Sciatic nerve (tissue), 2 donors: ENCODE results near the gene PCSK1. TPM values are rescaled to one million over a fixed set of nuclear protein-coding genes. Genes with fewer than 3 reads are reported as not detected.
"Not testable (repeated sequence)": the region's sequence is repeated elsewhere in the genome, so short reads cannot be mapped to it uniquely, and the experiment has no call there.

Experiments used
- ATAC-seq: fragments of 200-7000 bp; cut with Tn5 transposase; one replicate; pipeline ENCODE4 v1.9.1; 2020; ENCODE audit warnings: mild to moderate bottlenecking, moderate library complexity
- DNase-seq: peaks from one replicate; pipeline ENCODE4 v3.0.0-alpha.2; 2020; ENCODE audit warnings: low spot score
- intact Hi-C: fragments of 100-400 bp; cut with DNase I; formaldehyde crosslinking; loops from one replicate; pipeline ENCODE4 v1.14.2; 2022
- total RNA-seq: library from RNA; stranded (reverse); fragmentation: NEBNext Ultra II Directional; extraction: Animal tissue kit (Norgen Biotek cat#: 25700); gene quantifications from one replicate; pipeline ENCODE4 v1.2.1, GENCODE V29; 2021
- donor health status: DM: no; HTN: no; CAD: no.
- donor health status: DM: no; HTN: no; CAD: no.

The PCSK1 gene
- total RNA-seq, 1 donor from 2014 or later = 0.09 TPM

DNA sequence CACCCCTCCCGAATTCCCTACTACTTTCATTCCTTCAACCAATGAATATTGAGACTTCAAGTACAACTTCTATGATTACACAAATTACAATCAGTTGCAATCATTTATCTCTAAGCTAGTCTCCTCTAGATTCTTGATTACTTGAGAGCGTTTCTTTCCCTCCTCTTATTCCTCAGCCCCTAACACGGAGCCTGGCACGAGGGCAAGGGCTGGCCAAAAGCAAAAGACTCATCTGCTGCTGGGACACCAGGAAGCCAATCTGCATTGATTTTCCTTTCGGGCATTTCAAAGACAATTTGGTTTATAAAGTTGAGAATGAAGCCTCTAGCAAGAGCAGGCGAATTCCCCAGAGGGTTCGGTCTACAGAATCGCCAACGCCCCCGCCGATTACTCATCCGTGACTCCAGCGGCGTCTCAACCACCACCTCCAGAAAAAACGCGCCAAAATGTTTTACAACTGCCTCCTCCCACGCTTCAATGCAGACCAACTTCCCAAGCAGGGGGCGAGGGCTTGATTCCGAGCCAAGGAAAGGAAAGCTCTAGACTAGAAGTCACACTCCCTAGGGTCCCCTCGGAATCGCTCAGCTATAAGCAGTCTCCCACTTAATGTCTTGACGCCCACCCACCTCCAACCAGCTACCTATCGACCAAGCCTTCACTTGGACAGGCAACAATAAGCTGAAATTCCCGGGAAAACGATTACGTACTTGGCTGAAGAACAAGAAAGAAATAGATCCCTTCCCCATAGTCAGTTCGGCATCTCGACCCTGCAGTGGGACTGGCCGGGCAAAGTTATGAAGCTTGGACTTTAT is 1.5 kb downstream of the PCSK1 start:
- ATAC-seq (no peak), DNase-seq (no peak)
- intact Hi-C loops = no loop called here

- DNase-seq (no peak), ATAC-seq (no peak)
- intact Hi-C loops = no loop called here
These were observed 5.2 kb downstream of the PCSK1 start for GRCh38 chr5:96427824-96428223.

DNA sequence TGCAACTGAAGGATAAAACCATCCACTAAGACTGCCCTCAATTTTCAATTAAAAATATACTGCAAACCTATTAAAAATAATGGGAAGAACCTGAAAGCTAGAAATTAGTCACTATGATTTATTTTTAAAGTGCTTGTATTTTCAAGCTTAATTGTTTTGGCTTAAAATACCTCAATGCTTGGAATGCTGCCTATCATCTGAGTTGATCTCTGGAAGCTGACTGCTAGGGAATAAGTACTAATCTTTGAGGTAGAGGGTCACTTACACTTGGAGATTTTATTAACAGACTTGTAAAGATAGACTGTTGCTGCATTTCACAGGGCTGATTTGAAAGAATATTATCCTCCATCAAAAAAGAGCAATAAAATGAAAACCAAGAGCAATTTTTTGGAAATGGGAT is 6.2 kb downstream of the PCSK1 start:
- ATAC-seq (no peak), DNase-seq (no peak)
- intact Hi-C loops = no loop called here

- ATAC-seq = no peak
- intact Hi-C loops = no loop called here
- DNase-seq = no peak
These were observed 7.6 kb downstream of the PCSK1 start for GRCh38 chr5:96425443-96425842.

DNA sequence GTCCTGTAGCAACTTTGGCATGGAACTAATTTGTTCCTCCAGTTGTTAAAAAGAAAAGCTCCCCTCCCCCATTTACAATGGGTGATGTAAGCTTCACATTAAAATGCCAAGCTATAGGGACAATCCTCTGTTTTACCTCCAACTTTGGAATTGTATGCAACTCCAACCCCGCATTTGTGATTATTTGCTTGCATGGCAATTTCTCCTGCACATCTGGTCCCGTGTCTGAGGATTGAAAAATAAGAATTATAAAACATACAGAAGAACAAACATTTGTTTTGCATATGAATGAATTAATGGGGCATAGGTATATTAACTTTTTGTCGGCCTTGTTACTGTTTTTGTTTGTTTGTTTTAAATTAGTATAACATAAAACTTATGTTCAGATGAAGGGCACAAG is 17.2 kb downstream of the PCSK1 start:
- intact Hi-C loops = no loop called here

DNA sequence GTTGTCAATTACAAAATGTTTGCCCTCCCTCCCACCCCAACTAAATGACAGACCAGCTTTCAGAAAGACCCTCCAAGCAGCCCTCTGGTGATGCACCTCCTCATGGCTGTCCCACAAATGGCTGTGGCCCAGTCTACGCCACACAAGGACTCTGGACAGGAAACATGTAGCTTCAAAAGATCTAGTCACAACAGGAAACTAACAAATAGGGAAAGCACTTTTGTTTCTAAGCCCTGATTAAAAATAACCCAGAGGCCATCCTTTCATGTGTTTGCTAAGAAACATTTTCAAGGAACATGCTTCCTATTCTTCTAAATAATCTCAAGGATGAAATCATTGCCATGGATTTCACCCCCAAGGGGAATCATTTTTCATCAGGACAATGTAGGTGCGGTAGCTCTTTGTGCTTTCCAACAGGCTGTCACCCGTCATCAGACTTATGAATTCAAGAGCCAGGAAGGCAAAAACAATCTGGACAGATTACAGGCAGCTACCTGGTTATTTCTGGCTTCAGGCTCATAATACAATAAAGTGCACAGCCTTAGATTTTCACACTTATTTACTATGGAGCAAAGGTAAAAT is 20.1 kb downstream of the PCSK1 start:
- no peak for DNase-seq
- intact Hi-C loops = no loop called here
- ATAC-seq = no peak

More for the DNA sequence above, 17.2 kb downstream of the PCSK1 start:
- DNase-seq (no peak), ATAC-seq (no peak)

- intact Hi-C loops = no loop called here
- ATAC-seq (no peak), DNase-seq (no peak)
These were observed 23.0 kb downstream of the PCSK1 start for GRCh38 chr5:96410013-96410412.

DNA sequence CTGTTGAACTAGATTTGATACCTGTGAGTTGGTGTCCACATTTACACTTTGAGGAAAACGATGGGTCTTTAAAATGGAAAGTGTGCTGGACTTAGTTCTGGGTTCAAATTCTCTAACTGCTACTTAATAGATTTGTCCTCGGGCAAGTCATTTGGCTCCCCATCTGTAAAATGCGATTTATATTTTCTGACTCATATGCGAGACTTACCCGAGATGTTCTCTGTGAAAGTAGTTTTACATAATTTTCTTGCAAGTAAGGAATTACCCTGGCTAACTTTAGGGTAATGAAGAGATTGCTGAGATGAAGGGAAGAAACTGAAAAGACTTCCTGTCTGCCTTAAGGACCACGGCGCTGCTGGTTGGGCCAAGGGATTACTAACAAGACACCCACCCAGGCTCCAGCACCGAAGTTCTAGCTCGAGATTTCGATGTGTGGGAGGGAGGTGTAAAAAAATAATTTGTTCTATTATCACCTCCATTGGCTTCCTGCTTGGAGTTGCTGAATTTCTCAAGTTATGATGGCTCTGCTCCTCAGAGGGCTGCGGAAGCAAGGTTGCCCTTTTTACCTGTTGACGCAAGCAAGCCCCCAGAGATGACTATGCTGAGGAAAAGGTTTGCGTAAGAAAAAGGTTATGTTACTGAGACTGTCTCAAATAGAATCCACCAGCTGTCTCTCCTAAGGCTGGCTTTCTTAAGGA is 24.1 kb downstream of the PCSK1 start:
- intact Hi-C loops = no loop called here
- ATAC-seq (no peak), DNase-seq (no peak)

GRCh38 chr5:96408210-96408777 is 24.8 kb downstream of the PCSK1 start:
- ATAC-seq (peak; percentile 74), DNase-seq (no peak)
- intact Hi-C loops = no loop called here

DNA sequence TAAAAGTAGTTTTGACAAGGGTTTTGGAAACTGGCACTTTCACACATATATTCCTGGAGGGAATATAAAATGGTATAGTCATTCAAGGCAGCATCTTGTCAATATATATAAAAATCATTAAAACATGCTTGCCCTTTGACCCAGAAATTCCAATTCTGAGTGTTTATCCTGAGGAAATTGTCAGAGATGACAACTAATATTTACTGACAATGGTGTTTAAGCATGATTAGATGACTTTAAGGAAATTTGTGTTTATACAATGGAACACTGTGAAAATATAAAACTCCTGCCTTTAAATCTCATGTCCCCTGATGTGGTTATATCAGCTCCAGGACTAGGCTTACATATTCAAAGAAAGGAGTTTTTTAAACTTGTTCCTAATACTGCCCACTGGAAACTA is 25.6 kb downstream of the PCSK1 start:
- DNase-seq (no peak), ATAC-seq (no peak)
- intact Hi-C loops = no loop called here

DNA sequence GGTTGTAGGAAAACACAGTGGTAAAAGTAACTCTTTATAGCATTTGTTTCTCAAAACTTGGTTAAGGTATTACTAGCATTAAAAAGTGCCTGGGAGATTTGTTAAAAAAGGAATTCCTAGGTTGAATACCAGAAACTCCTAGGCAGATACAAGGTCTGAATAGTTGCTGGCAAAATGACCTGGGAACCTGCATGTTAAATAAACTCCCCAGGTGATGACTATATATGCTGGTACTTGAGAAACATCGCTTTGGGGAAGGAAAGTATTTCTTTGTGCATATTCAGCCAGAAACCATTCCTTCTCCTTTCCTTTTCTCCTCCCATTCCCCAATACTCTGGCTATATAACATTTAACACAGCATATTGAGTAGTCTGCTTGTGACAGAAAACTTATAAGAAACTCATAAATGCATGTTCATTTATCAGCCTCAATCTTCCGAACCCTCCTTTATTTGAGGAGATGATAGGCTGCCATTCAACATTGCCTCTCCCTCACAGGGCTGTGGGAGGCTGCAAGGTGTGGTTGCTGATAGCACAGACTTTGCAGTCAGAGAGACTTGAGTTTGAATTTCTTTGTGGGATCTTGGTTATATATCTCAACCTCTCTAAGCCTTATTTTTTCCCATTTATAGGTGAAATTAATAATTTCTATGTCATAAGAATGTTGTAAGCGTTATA is 28.7 kb downstream of the PCSK1 start:
- DNase-seq = no peak
- no peak for ATAC-seq
- intact Hi-C loops = no loop called here

- no peak for ATAC-seq
- DNase-seq = no peak
- intact Hi-C loops = no loop called here
These were observed 30.5 kb downstream of the PCSK1 start for GRCh38 chr5:96402500-96402899.

- DNase-seq = no peak
- intact Hi-C loops = no loop called here
- no peak for ATAC-seq
These were observed 36.2 kb downstream of the PCSK1 start for GRCh38 chr5:96396878-96397277.

GRCh38 chr5:96395295-96395694 is 37.8 kb downstream of the PCSK1 start:
- ATAC-seq, intact Hi-C loops, DNase-seq: not testable (repeated sequence)

DNA sequence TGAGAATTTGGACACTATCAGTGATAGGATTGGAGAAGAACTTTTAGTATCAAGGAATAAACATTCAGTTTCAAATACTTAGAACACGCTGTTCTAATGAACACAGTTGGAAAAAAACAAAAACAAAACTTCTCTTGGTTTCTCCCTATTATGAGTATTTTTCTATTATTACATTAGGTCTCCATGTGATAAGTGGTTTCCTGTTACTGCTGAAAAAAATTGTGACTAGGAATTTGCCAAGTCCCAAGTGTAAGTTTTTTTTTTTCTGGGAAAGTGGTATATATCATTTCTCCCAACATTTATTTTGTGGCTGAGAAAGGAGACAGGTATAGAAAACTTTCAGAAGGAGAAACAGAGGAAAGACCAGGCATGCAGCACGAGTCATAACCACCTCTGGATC is 41.1 kb downstream of the PCSK1 start:
- intact Hi-C loops = no loop called here
- ATAC-seq (no peak), DNase-seq (no peak)

DNA sequence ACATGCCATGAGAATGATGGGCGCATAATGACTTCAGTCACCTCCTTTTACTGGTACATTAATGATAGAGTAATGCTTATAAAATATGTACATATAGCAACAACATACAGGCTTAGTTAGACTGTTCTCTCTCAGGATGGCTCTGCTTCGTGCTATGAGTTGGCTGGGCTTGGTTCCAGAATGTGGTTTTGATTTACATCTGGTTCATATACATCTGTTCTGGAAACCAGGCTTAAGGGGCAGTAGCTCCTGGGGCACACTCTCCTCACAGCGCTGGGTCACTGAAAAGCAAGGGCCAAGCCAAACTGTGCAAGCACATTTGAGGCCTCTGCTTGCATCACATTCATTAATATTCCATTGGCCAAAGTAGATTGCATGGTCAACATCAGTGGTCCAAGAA is 44.9 kb downstream of the PCSK1 start:
- intact Hi-C loops = no loop called here
- no peak for ATAC-seq
- no peak for DNase-seq

DNA sequence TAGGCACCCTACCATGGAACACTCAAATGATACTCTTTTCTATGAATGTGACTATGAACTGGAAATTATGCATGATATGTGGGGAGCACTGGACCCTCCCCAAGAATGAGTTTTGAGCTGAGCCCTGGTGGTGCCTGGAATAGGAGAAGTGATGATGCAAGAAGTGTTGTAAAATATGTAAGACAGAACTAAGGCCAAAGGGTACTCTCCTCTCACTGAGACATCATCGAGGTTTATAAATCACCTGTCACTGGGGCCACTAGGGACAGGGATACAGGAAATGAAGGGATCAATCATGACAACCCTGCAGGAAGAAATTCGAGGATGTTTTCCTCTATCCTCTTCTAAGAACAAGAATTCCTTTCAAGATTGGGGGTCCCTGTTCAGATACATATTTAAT is 45.4 kb downstream of the PCSK1 start:
- ATAC-seq (no peak), DNase-seq (no peak)
- intact Hi-C loops = no loop called here

DNA sequence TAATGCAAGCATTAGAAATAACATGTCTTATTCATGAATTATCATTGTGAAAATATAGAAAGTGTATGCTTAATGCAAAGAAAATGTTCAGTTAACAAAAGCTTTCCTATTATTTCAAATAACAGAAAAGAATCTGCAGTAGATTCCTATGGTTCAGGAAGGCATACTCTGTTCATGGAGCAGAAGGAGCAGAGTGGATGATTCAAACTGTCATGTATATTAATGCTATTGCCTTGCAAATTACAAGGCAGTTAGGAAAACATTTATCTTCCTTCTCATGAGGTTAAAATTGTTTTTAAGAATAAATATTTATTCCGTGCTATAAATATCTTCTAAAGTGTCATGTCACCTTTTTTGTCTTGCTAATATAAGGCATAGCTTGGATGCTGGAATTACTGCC is 47.5 kb downstream of the PCSK1 start:
- DNase-seq = no peak
- ATAC-seq = no peak
- intact Hi-C loops = no loop called here

GRCh38 chr5:96384353-96384752 is 48.7 kb downstream of the PCSK1 start:
- DNase-seq (no peak), ATAC-seq (peak; percentile 58)
- intact Hi-C loops = no loop called here
